GOT3 (cell line): ENCODE data around the gene FHL1.
"Not testable (repeated sequence)": the region's sequence is repeated elsewhere in the genome, so short reads cannot be mapped to it uniquely, and the experiment has no call there.

Source experiments
- DNase-seq: peaks from one replicate; lab custom pipeline; 2025; ENCODE audit warnings: mixed read lengths; lab: John Stamatoyannopoulos, UW

Gene FHL1

DNA sequence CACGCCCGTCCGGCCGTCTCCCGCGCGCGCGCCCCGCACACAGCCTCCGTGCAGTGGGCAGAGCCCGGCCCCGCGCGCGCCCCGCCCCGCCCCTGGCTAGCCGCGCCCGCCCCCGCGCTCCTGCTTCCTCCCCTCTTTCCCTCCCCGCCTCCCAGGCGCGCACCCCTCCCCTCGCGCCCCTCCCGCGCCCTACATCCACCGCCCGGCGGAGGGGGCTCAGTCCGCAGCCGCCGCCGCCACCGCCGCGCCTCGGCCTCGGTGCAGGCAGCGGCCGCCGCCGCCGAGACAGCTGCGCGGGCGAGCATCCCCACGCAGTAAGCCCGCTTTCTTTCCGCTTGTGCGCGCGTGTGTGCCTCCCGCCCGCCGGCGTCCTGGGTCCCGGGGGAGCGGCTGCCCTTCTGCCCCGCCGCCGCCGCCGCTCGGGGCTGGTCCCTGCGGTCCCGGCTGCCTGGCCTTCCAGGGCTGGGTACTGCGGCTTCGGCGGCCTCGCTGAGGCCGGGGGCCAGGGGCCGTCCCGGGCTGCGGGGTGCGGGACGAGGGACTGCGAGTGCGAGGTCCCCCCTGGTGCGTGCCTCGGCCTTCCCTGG, at the start of gene FHL1:
Gene FHL1 (plus strand): TSS at position 219 of the 587 bp plus-strand sequence.
- DNase-seq = no peak

- DNase-seq = no peak
Measured at GRCh38 chrX:136097871-136098805, 49.2 kb upstream of the FHL1 start.

- no peak for DNase-seq
Measured at GRCh38 chrX:136104936-136105335, 42.4 kb upstream of the FHL1 start.

GRCh38 chrX:136106920-136107528, 40.3 kb upstream of the FHL1 start:
- DNase-seq = no peak

GRCh38 chrX:136108905-136109304, 38.4 kb upstream of the FHL1 start:
- DNase-seq = not testable (repeated sequence)

DNA sequence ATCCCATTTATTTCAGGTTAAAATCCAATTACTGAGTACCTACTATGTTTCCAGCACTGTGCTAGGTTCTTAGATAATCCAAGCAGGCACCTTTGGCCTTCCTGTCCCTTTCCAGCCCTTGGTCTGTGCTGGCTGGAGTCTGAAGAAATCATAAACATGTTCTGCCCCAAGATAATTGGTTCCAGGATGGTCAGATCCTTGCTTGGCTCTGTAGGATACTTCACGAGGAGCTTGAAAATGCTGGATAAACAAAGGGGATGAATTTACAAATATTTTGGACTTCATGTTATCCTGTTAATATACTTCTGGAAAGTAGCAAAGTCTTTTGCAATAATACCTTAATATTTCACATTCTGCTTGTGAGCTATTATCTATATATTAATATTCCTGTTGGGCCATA, 35.0 kb upstream of the FHL1 start:
- DNase-seq = no peak

DNA sequence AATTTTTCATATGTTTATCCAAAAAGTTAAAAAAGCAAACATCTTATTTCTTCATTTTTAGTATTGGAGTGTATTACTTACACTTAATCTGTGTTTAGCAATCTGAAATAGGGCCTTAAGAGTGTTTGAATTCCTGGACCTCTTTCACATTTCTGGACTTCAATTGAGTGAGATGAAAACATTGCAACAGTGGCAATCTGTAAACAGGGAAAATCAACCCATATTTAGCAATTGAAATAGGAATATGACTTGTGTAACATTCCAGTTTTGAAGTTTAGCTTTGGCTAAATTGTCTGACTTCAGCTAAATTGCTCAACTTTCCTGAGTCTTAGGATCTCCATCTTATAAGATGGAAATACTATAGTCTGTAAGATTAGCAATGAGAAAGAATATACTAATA, 34.6 kb upstream of the FHL1 start:
- no peak for DNase-seq

GRCh38 chrX:136115126-136115903, 32.0 kb upstream of the FHL1 start:
- no peak for DNase-seq

GRCh38 chrX:136115904-136116297, 31.4 kb upstream of the FHL1 start:
- DNase-seq = no peak

GRCh38 chrX:136121788-136122187, 25.5 kb upstream of the FHL1 start:
- no peak for DNase-seq

DNA sequence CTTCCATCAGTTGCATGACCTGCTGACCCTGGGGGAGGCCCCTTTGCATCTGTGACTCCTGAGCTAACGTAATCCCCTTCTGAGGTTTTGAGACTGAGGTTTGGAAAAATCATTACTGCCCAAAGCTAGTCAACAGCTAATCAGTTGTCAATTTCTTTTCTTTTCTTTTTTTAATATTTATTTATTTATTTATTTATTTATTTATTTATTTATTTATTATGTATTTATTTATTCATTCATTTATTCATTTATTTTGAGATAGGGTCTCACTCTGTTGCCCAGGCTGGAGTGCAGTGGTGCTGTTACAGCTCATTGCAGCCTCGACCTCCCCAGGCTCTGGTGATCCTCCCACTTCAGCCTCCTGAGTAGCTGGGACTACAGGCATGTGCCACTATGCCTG, 25.1 kb upstream of the FHL1 start:
- DNase-seq = no peak

DNA sequence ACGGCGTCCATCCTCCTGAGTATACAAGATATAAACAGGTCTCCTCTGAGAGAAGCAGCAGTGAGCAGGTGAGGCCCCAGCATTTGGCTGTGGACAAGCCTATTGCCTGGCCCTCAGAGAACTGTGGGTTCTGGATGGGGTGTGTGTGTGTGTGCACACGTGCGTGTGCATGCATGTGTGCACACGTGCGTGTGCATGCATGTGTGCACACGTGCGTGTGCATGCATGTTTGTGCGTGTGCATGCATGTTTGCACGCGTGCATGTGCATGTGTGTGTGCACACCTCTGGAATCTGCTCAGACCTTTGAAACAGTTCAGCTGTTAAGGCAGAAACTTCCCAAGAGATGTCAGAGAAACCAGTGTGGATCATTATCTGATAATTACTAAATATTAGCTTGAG, 22.2 kb upstream of the FHL1 start:
- DNase-seq = no peak

- DNase-seq = no peak
Measured at GRCh38 chrX:136126371-136126770, 21.0 kb upstream of the FHL1 start.

DNA sequence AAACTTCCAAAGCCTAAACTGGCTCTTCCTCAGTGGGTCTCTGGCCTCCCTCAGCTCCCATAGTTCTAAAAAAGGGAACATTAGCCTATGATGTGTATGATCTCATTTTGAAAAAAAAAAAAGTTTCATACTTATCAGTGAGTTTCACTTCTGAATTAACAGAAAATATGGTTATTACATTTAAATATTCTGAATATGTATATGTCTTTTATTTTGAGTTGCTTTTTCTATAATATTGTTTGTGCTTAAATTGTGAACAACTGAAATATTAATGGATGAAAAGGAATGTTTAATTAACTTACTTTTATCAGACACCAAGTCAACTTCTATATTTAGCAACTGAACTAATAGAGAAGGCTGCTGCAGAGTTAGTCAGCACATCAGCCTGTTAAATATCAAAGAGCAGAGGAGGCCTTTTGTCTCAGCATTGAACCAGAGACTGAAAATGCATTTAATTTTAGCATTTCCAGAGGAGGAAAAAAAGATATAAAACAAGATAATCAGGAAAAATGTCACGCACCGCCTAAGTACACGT, 20.4 kb upstream of the FHL1 start:
- DNase-seq = no peak

- no peak for DNase-seq
Measured at GRCh38 chrX:136128743-136129142, 18.6 kb upstream of the FHL1 start.

DNA sequence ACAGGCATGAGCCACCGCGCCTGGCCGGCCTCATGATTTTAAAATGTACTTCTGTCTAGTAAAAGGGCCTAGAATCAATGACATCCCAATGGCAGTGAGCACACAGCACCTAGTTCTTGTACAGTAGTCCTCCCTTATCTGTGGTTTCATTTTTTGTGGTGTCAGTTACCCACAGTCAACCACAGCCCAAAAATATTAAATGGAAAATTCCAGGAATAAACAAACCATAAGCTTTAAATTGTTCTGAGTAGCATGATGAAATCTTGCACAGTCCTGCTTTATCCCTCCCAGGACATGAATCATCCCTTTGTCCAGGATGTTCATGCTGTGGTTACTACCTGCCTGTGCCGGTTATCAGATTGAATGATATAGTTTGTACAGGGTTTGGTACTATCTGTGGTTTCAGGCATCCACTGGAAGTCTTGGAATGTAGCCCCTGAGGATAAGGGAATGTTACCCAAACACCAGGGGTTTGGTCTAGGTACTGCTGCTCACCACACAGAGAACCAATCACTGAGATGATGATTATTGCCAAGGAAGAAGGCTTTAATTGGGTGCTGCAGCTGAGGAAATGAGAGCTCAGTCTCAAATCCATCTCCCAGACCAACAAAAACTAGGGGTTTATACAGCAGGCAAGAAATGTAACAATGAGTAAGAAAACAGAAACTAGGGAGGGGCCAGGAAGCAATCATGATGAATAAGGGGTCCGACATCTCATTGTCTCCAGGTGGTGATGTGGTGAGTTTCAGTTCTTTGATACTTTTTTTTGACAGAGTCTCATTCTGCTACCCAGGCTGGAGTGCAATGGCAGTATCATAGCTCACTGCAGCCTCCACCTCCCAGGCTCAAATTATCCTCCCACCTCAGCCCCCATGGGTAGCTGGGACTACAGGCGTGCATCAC, 16.2 kb upstream of the FHL1 start:
- DNase-seq = no peak

DNA sequence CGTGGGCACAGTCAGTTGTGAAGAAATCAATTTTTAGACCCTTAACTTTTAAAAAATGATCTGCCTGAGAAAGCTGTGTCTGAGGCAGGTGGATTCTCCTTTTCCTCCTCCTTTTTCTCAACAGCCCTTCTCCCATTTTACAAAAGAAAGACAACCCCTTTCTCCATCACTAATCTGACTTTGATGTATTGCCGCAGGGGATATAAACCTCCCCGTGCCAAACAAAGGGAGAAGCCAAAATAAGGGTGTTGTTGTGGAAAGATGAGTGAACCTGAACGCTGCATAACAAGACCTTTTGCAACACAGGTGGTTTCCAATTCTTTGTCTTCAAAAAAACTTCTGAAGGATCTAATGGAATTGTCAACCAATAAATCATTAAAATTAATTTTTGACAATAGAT, 8.4 kb upstream of the FHL1 start:
- no peak for DNase-seq

- DNase-seq = no peak
Measured at GRCh38 chrX:136141569-136141968, 5.8 kb upstream of the FHL1 start.

DNA sequence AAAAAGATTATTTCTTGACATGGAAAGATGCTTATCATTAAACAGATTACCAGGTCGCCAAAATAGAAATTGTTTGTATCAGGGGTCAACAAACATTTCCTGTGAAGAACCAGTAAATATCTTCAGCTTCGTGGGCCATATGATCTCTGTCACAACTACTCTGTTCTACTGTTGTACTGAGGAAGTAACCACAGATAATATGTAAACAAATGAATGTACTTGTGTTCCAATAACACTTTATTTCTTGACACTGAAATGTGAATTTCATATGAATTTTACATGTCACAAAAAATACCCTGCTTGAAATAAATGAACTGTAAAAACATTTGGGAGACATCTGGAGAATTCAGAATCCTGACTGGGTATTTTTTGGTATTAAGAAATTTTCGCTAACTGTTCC, 4.7 kb upstream of the FHL1 start:
- no peak for DNase-seq

DNA sequence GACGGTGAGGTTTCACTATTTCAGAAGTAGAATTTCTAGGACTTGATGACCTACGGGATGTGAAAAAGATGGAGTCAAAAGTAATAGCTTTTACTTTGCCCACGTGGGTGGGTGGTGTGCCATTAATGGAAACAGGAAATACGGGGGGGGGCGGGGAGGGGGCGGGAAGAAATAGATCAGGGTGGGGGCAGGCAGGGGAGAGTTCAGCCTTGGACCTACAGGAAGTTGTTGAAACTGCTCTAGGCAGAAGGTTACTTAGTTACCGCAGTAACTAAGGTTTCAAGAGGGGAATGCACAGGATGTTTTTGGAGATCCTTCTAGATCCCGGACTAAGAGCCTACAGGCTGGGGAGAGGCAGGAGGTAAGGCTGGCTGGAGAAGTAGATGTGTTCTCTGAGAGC, 3.6 kb upstream of the FHL1 start:
- no peak for DNase-seq
